Fibroblast of mammary gland (primary cell): ENCODE measurements around the gene PNO1.
A peak's percentile ranks its signal among the peaks of the same experiment; 100 is the strongest.

Experiments used
- DNase-seq: peaks from one replicate; pipeline ENCODE4 v3.0.0-alpha.2; 2010; ENCODE audit warnings: low read depth
- H3K4me3 ChIP-seq: 2 replicates; pipeline ENCODE4 v1.5.1; 2011; ENCODE audit warnings: low read depth, mild to moderate bottlenecking, low read length, moderate library complexity; ENCODE audit not compliant: control insufficient read depth
- TF ChIP-seq, protein P1 (sequence below): conservative IDR thresholded peaks from 2 replicates; pipeline ENCODE4 v1.5.1; 2011; ENCODE audit warnings: low read depth, low read length, inconsistent platforms; ENCODE audit not compliant: control insufficient read depth, insufficient read depth

Gene PNO1

DNA sequence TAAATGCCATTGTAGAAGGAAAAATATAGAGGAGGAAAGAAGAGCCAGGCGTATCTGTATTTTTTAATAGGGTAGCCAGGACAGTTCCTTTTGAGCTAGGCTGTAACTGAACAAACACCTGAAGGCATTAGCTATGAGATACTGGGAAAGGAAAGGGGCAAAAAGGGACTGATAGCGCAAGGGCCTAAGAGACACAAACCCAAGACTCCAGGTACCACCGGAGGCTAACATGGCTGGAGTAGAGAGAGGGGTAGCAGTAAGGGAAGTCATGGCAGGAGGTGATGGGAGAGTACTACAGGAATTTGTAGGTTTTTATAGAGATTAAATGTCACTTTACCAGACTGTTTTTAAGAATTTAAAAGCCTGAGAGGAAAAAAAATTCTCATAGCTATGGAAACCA is 20.7 kb downstream of the PNO1 start:
- H3K4me3 ChIP-seq: no peak overlapping the region
- DNase-seq: no peak
- TF ChIP-seq, protein P1, sequence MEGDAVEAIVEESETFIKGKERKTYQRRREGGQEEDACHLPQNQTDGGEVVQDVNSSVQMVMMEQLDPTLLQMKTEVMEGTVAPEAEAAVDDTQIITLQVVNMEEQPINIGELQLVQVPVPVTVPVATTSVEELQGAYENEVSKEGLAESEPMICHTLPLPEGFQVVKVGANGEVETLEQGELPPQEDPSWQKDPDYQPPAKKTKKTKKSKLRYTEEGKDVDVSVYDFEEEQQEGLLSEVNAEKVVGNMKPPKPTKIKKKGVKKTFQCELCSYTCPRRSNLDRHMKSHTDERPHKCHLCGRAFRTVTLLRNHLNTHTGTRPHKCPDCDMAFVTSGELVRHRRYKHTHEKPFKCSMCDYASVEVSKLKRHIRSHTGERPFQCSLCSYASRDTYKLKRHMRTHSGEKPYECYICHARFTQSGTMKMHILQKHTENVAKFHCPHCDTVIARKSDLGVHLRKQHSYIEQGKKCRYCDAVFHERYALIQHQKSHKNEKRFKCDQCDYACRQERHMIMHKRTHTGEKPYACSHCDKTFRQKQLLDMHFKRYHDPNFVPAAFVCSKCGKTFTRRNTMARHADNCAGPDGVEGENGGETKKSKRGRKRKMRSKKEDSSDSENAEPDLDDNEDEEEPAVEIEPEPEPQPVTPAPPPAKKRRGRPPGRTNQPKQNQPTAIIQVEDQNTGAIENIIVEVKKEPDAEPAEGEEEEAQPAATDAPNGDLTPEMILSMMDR: no peak

DNA sequence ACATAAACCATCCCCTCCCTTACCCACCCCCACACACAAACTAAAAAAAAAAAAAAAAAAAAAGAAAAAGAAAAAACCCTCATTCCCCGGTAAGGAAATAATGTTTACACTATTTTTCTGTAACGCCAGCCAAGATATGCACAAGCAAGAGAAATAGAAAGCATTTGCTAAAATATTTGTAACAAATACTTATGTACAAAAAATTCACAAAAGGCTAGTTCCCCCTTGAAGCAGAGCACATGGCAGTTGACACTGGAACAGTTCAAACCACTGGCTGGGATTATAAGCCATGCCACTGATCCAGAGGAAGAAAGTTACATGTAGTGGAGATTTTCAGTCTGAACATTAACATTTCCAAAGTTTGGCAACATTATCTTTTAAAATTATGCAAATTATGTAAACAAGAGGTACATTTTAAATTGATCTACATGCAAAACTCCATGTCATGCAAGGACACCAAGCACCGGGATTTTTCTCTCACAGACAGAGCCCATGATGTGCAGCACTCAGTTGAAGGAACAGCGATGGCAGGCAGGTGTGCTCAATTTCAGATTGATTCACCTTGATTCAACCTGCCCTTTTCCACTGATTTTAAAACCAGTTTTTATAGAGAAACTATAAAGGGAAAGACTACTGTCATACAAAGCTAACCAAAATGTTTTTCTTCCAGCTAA is 21.4 kb downstream of the PNO1 start:
- DNase-seq: no peak
- no peak overlapping the region for H3K4me3 ChIP-seq
- TF ChIP-seq, protein P1: no peak

DNA sequence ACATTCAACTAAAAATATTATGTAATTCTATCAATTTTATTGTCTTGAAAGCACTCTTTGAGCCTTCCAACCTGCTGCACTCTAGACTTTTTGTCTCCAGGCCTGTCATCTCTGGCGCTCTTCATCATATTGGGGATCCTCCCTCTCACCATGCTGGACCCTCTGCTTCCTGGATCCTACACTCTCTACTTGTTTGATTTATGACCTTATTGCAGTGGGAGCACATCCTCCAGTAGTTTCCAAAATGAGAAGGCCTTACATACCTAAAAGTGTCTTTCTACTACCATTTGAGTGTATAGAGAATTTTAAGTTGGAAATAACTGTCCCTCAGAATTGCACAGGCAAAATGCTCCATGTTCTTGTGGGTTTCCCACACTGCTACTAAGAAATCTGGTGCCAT is 25.2 kb downstream of the PNO1 start:
- TF ChIP-seq, protein P1: no peak
- no peak for DNase-seq

DNA sequence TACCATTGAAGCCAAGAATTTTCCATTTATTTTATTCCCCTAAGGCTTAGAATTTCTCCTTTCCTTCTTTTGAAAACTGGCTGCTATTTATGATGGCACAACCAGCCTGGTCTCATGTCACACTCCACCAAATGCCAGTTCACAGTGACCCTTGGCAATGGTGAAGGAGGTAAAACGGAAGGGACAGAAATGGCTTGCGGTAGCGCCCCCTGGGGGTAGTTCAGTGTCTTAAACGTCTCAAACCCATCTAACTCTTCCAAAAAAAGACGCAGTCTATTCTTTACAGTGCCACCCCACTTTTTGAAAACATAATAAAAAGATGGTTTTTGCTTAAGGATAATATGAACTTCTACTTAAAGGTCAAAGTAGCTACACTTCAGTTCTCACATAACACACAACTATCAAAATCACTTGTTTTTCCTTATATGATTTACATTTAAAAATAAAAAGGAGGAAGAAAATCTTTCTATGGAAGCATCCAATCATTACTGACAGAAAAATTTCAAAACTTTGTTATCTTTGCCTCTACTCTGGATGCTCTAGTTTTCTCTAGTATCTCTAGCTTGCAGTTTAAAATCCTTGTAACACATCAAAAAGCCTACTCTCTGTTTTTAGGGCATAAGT is 28.0 kb downstream of the PNO1 start:
- DNase-seq: peak; percentile 60
- TF ChIP-seq, protein P1: peak; percentile 72
- no peak overlapping the region for H3K4me3 ChIP-seq

More for the DNA sequence above, 25.2 kb downstream of the PNO1 start:
- no peak overlapping the region for H3K4me3 ChIP-seq

DNA sequence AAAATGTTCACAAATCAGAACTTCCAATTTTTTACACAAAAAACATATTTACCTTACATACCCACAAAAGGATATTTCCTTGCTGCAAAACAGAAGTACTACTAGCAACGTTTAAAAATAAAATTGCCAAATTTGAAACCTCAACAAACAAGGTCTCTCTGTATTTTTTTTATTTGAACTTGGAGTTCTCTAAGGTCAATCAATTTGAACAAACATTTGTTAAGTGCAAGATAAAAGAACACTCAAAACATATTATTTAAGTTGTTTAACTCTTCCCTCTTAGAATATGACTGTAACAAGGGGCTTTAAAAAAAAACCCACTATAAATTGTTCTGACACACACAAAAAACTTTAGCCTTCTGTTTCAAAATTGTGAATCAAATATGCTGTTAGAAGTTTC is 29.6 kb downstream of the PNO1 start:
- no peak overlapping the region for H3K4me3 ChIP-seq
- TF ChIP-seq, protein P1: no peak
- no peak for DNase-seq

DNA sequence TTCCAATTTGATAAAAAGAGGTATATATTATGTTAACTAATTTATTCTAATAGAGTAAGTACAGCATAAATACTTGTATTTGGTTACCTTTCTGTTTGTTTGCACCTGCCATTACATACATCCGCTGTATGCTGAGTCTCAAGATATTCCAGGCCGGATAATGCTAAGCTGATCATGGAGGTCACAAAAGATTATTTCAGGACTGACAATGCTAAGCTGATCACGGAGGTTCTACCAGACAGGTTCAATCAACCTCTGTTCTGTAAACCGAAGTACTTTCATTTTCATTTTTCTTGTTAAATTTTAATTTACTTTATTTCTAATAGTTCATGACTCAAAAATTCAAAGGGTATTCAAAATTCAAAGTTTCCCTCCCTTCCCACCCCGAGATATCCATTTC is 31.1 kb downstream of the PNO1 start:
- DNase-seq: no peak
- no peak overlapping the region for H3K4me3 ChIP-seq
- TF ChIP-seq, protein P1: no peak
